ENCODE results near the gene POMGNT2. TPM values are rescaled to one million over a fixed set of nuclear protein-coding genes. Genes with fewer than 3 reads are reported as not detected.

The POMGNT2 gene
- total RNA-seq, 1 donor from 2014 or later, result 13.0 TPM

GRCh38 chr3:43091481-43091880 is 14.4 kb downstream of the POMGNT2 start:
- Histone ChIP-seq H3K4me1 (ENCODE audit: control insufficient read depth in 3 of 3, insufficient read depth in 3 of 3, low read length in 3 of 3) (peaks cover 23 to 30% (median 30%) of the 10 kb centered on the region in 3 donors), H3K36me3 (ENCODE audit: control insufficient read depth in 3 of 3, insufficient read depth in 3 of 3, low read length in 3 of 3) (peaks cover 0 to 8% (median 0%) of the 10 kb centered on the region in 3 donors), H3K9me3 (ENCODE audit: control insufficient read depth in 3 of 3, low read length in 3 of 3) (no peaks in the 10 kb centered on the region), H3K4me3 (ENCODE audit: low read length in 3 of 3) (no peak overlapping the region), H3K27me3 (ENCODE audit: control insufficient read depth in 3 of 3, insufficient read depth in 3 of 3, low read length in 3 of 3) (no peaks in the 10 kb centered on the region), H3K9ac (ENCODE audit: low read depth in 1 of 3, low read length in 3 of 3) (no peak overlapping the region), H3K27ac (ENCODE audit: low read depth, low read length) (no peak overlapping the region)

DNA sequence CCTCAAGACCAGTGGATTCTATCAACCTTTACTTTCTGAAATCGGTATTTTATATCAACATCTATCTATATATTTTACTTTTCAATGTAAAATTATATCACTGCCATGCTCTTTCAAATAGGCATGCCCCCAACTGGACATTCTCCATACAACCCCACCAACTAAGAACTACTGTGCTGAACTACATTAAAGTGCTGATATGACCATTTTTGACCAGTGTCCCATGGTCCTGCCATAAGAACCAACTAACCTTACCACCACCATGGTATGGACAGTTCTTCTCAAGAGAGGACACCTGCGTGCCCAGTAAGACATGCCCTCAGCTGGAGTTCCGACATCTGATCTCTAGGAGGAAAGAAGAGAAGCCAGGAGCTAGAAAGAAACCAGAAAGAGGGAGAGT is 15.6 kb downstream of the POMGNT2 start:
- Histone ChIP-seq H3K9ac (ENCODE audit: low read depth in 1 of 3, low read length in 3 of 3) (no peak overlapping the region), H3K27ac (ENCODE audit: low read depth, low read length) (no peak overlapping the region), H3K36me3 (ENCODE audit: control insufficient read depth in 3 of 3, insufficient read depth in 3 of 3, low read length in 3 of 3) (peaks cover 0 to 8% (median 0%) of the 10 kb centered on the region in 3 donors), H3K9me3 (ENCODE audit: control insufficient read depth in 3 of 3, low read length in 3 of 3) (no peaks in the 10 kb centered on the region), H3K4me1 (ENCODE audit: control insufficient read depth in 3 of 3, insufficient read depth in 3 of 3, low read length in 3 of 3) (peaks cover 15 to 22% (median 21%) of the 10 kb centered on the region in 3 donors), H3K4me3 (ENCODE audit: low read length in 3 of 3) (no peak overlapping the region), H3K27me3 (ENCODE audit: control insufficient read depth in 3 of 3, insufficient read depth in 3 of 3, low read length in 3 of 3) (no peaks in the 10 kb centered on the region)

DNA sequence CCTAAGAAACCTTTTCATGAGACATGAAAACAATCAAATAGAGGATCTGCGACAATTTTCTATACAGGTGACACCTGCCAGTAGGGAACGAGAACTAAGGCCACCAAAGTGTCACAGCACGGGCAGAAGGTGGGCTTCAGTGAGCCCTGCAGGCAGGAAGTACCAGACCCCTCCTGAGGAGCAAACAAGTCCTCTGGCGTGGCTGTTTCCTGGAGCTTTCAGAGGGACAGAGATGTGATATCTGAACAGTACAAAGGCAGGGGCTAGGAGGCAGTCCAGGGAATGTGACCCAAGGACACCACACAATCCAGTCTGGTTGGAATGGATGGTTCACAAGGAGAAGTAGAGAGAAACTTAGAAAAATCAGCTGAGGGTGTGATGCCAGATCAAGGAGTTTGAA is 16.8 kb downstream of the POMGNT2 start:
- Histone ChIP-seq H3K4me1 (ENCODE audit: control insufficient read depth in 3 of 3, insufficient read depth in 3 of 3, low read length in 3 of 3) (peaks cover 3 to 12% (median 9%) of the 10 kb centered on the region in 3 donors), H3K4me3 (ENCODE audit: low read length in 3 of 3) (no peak overlapping the region), H3K27ac (ENCODE audit: low read depth, low read length) (no peak overlapping the region), H3K9me3 (ENCODE audit: control insufficient read depth in 3 of 3, low read length in 3 of 3) (no peaks in the 10 kb centered on the region), H3K36me3 (ENCODE audit: control insufficient read depth in 3 of 3, insufficient read depth in 3 of 3, low read length in 3 of 3) (peaks cover 0 to 8% (median 2%) of the 10 kb centered on the region in 3 donors), H3K27me3 (ENCODE audit: control insufficient read depth in 3 of 3, insufficient read depth in 3 of 3, low read length in 3 of 3) (no peaks in the 10 kb centered on the region), H3K9ac (ENCODE audit: low read depth in 1 of 3, low read length in 3 of 3) (no peak overlapping the region)

- Histone ChIP-seq H3K27ac (ENCODE audit: low read depth, low read length) (no peak overlapping the region), H3K9ac (ENCODE audit: low read depth in 1 of 3, low read length in 3 of 3) (no peak overlapping the region), H3K4me1 (ENCODE audit: control insufficient read depth in 3 of 3, insufficient read depth in 3 of 3, low read length in 3 of 3) (peaks cover 0 to 6% (median 2%) of the 10 kb centered on the region in 3 donors), H3K27me3 (ENCODE audit: control insufficient read depth in 3 of 3, insufficient read depth in 3 of 3, low read length in 3 of 3) (no peaks in the 10 kb centered on the region), H3K36me3 (ENCODE audit: control insufficient read depth in 3 of 3, insufficient read depth in 3 of 3, low read length in 3 of 3) (peaks cover 0 to 14% (median 5%) of the 10 kb centered on the region in 3 donors), H3K9me3 (ENCODE audit: control insufficient read depth in 3 of 3, low read length in 3 of 3) (no peaks in the 10 kb centered on the region), H3K4me3 (ENCODE audit: low read length in 3 of 3) (no peak overlapping the region)
Measured at GRCh38 chr3:43087249-43087776, 18.6 kb downstream of the POMGNT2 start.

DNA sequence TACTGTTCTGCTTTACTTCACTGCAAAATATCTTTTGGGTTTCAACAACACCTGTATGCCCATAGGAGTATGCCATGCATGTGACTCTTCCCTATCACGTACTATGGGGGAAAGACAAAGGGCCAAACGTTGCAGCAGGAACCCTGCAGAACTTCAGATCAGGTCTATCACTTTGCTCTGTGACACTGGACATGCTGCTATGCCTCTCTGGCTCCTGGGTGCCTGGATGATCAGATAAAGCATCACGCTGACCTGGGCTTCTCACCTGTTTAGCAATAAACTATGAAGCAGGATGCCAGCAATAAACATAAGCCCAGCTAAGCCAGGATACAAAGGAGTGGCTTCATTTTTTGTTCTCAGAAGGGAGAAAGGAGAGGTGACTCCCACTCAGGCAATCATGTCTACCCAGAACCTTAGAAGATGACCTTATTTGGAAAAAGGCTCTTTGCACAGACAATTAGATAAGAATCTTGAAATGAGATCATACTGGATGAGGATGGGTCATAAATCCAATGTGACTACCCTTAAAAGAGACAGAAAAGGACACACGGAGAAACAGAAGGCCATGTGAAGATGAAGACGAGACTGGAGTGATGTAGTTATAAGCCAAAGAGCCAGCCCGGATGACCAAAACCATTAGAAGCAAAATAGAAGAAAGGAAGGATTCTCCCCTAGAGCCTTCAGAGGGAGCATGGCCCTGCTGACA is 19.3 kb downstream of the POMGNT2 start:
- no peak overlapping the region for H3K4me3 ChIP-seq (ENCODE audit: low read length in 3 of 3)
- H3K27ac ChIP-seq (ENCODE audit: low read depth, low read length), result no peak overlapping the region
- H3K27me3 ChIP-seq (ENCODE audit: control insufficient read depth in 3 of 3, insufficient read depth in 3 of 3, low read length in 3 of 3), result no peaks in the 10 kb centered on the region
- H3K36me3 ChIP-seq (ENCODE audit: control insufficient read depth in 3 of 3, insufficient read depth in 3 of 3, low read length in 3 of 3), result peaks cover 4 to 15% (median 9%) of the 10 kb centered on the region in 3 donors
- H3K4me1 ChIP-seq (ENCODE audit: control insufficient read depth in 3 of 3, insufficient read depth in 3 of 3, low read length in 3 of 3), result peaks cover 0 to 6% (median 2%) of the 10 kb centered on the region in 3 donors
- H3K9me3 ChIP-seq (ENCODE audit: control insufficient read depth in 3 of 3, low read length in 3 of 3), result no peaks in the 10 kb centered on the region
- no peak overlapping the region for H3K9ac ChIP-seq (ENCODE audit: low read depth in 1 of 3, low read length in 3 of 3)

GRCh38 chr3:43082457-43082856 is 23.4 kb downstream of the POMGNT2 start:
- Histone ChIP-seq H3K27me3 (ENCODE audit: control insufficient read depth in 3 of 3, insufficient read depth in 3 of 3, low read length in 3 of 3) (no peaks in the 10 kb centered on the region), H3K36me3 (ENCODE audit: control insufficient read depth in 3 of 3, insufficient read depth in 3 of 3, low read length in 3 of 3) (peaks cover 26 to 40% (median 39%) of the 10 kb centered on the region in 3 donors), H3K4me3 (ENCODE audit: low read length in 3 of 3) (no peak overlapping the region), H3K27ac (ENCODE audit: low read depth, low read length) (no peak overlapping the region), H3K9ac (ENCODE audit: low read depth in 1 of 3, low read length in 3 of 3) (no peak overlapping the region), H3K4me1 (ENCODE audit: control insufficient read depth in 3 of 3, insufficient read depth in 3 of 3, low read length in 3 of 3) (no peaks in the 10 kb centered on the region), H3K9me3 (ENCODE audit: control insufficient read depth in 3 of 3, low read length in 3 of 3) (no peaks in the 10 kb centered on the region)

DNA sequence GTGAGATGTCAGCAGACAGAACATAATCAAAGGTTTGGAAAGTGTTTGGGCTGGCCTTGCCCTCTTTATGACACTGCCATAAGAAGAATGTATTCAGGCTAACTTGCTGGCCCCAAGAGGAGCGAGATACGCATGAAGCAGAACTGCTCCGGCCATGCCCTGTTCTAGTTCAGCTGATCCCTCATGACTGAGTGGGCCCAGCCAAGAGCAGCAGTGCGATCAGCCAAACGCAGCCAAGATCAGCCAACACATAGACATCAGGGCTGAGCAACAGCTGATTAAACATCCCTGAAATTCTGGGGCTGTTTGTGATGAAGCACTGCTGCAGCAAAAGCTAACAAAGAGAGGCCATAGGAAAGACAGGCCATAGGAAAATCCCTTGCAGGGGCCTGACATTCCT is 24.1 kb downstream of the POMGNT2 start:
- no peaks in the 10 kb centered on the region for H3K9me3 ChIP-seq (ENCODE audit: control insufficient read depth in 3 of 3, low read length in 3 of 3)
- no peaks in the 10 kb centered on the region for H3K4me1 ChIP-seq (ENCODE audit: control insufficient read depth in 3 of 3, insufficient read depth in 3 of 3, low read length in 3 of 3)
- H3K9ac ChIP-seq (ENCODE audit: low read depth in 1 of 3, low read length in 3 of 3), result no peak overlapping the region
- peaks cover 26 to 40% (median 39%) of the 10 kb centered on the region in 3 donors for H3K36me3 ChIP-seq (ENCODE audit: control insufficient read depth in 3 of 3, insufficient read depth in 3 of 3, low read length in 3 of 3)
- H3K27me3 ChIP-seq (ENCODE audit: control insufficient read depth in 3 of 3, insufficient read depth in 3 of 3, low read length in 3 of 3), result no peaks in the 10 kb centered on the region
- H3K27ac ChIP-seq (ENCODE audit: low read depth, low read length), result no peak overlapping the region
- no peak overlapping the region for H3K4me3 ChIP-seq (ENCODE audit: low read length in 3 of 3)

DNA sequence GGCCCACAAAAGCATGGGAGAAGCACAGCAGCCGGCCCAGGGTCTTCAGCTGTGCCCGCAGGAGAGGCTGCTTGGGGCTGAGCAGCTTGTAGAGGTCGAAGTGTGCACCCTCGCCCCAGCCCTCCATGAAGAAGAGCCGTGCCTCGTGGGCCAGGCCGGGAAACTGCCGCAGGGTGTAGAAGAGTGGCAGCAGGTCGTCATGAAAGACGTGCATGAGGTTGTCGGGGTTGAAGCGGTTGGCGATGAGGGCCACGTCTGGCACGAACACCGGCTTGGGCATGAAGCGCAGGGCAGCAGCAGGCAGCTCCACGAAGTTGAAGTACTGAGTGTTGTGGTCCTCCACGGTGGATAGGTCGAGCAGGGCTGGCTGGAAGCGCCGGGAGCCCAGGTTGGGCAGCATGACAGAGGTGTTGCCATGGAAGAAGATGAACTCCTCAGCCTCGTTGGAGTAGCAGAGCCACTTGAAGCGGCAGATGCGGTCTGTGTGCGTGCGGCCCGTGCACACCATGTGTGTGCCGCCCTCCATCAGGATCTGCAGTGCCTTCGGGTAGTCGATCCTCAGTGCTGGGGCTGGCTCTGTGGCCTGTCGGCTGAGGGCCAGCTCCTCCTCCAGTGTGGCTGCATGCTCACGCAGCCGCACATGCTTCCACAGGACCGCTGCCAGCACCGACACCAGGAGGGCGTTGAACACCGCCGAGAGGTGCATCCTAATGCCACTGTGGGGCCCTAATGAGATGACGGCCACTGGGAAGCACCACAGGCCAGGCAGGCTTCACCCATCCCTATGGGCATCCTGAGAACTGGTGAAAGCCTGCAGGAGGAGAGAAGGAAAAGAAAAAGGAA is 24.9 kb downstream of the POMGNT2 start:
- no peaks in the 10 kb centered on the region for H3K4me1 ChIP-seq (ENCODE audit: control insufficient read depth in 3 of 3, insufficient read depth in 3 of 3, low read length in 3 of 3)
- no peaks in the 10 kb centered on the region for H3K9me3 ChIP-seq (ENCODE audit: control insufficient read depth in 3 of 3, low read length in 3 of 3)
- H3K27ac ChIP-seq (ENCODE audit: low read depth, low read length), result no peak overlapping the region
- H3K36me3 ChIP-seq (ENCODE audit: control insufficient read depth in 3 of 3, insufficient read depth in 3 of 3, low read length in 3 of 3), result peaks cover 26 to 40% (median 39%) of the 10 kb centered on the region in 3 donors
- no peaks in the 10 kb centered on the region for H3K27me3 ChIP-seq (ENCODE audit: control insufficient read depth in 3 of 3, insufficient read depth in 3 of 3, low read length in 3 of 3)
- H3K4me3 ChIP-seq (ENCODE audit: low read length in 3 of 3), result no peak overlapping the region
- H3K9ac ChIP-seq (ENCODE audit: low read depth in 1 of 3, low read length in 3 of 3), result no peak overlapping the region

GRCh38 chr3:43079536-43080332 is 26.1 kb downstream of the POMGNT2 start:
- Histone ChIP-seq H3K9ac (ENCODE audit: low read depth in 1 of 3, low read length in 3 of 3) (no peak overlapping the region), H3K27ac (ENCODE audit: low read depth, low read length) (no peak overlapping the region), H3K36me3 (ENCODE audit: control insufficient read depth in 3 of 3, insufficient read depth in 3 of 3, low read length in 3 of 3) (peaks cover 26 to 40% (median 37%) of the 10 kb centered on the region in 3 donors), H3K4me1 (ENCODE audit: control insufficient read depth in 3 of 3, insufficient read depth in 3 of 3, low read length in 3 of 3) (no peaks in the 10 kb centered on the region), H3K27me3 (ENCODE audit: control insufficient read depth in 3 of 3, insufficient read depth in 3 of 3, low read length in 3 of 3) (no peaks in the 10 kb centered on the region), H3K4me3 (ENCODE audit: low read length in 3 of 3) (no peak overlapping the region), H3K9me3 (ENCODE audit: control insufficient read depth in 3 of 3, low read length in 3 of 3) (no peaks in the 10 kb centered on the region)
